Neural progenitor cell (in vitro differentiated cells): ENCODE data around the gene FBXO40. TPM values are rescaled to one million over a fixed set of nuclear protein-coding genes. Genes with fewer than 3 reads are reported as not detected.

ENCODE experiments used
- DNase-seq: peaks from one replicate; pipeline ENCODE4 v3.0.0-alpha.2; 2016; ENCODE audit warnings: low spot score
- H2AFZ ChIP-seq: fragments of 200-600 bp; sonication (generic); replicated peaks from 2 replicates; pipeline ENCODE4 v1.6.1; 2016; ENCODE audit warnings: antibody characterized with exemption
- H3F3A ChIP-seq: fragments of 200-600 bp; sonication (generic); 2 replicates; pipeline ENCODE4 v1.6.1; 2016; ENCODE audit warnings: antibody characterized with exemption, low read depth
- H3K27ac ChIP-seq: fragments of 200-600 bp; sonication (generic); 2 replicates; pipeline ENCODE4 v1.5.1; 2016; ENCODE audit warnings: mild to moderate bottlenecking
- H3K27me3 ChIP-seq: fragments of 200-600 bp; sonication (generic); 2 replicates; pipeline ENCODE4 v1.6.1; 2016; ENCODE audit warnings: mild to moderate bottlenecking, moderate library complexity
- H3K36me3 ChIP-seq: fragments of 200-600 bp; sonication (generic); 2 replicates; pipeline ENCODE4 v1.5.1; 2016
- H3K4me1 ChIP-seq: fragments of 200-600 bp; sonication (generic); 2 replicates; pipeline ENCODE4 v1.6.1; 2016; ENCODE audit warnings: mixed run types
- H3K4me2 ChIP-seq: fragments of 200-600 bp; sonication (generic); 2 replicates; pipeline ENCODE4 v1.6.1; 2016
- H3K4me3 ChIP-seq: fragments of 200-600 bp; sonication (generic); 2 replicates; pipeline ENCODE4 v1.5.1; 2016
- H3K79me2 ChIP-seq: fragments of 200-600 bp; sonication (generic); 2 replicates; pipeline ENCODE4 v1.6.1; 2016; ENCODE audit warnings: low read depth
- H3K9ac ChIP-seq: fragments of 200-600 bp; sonication (generic); 2 replicates; pipeline ENCODE4 v1.6.1; 2016
- H3K9me3 ChIP-seq: fragments of 200-600 bp; sonication (generic); 2 replicates; pipeline ENCODE4 v1.5.1; 2016; ENCODE audit warnings: low read depth
- H4K20me1 ChIP-seq: fragments of 200-600 bp; sonication (generic); 2 replicates; pipeline ENCODE4 v1.6.1; 2016; ENCODE audit warnings: low read depth
- H3K27ac Mint-ChIP-seq: 3 replicates; pipeline ENCODE4 v1.8.0; 2021; ENCODE audit warnings: mixed read lengths
- H3K27me3 Mint-ChIP-seq: 2 replicates; pipeline ENCODE4 v1.8.0; 2022; ENCODE audit warnings: low read depth, mild to moderate bottlenecking, inconsistent platforms, moderate library complexity, mixed read lengths; ENCODE audit not compliant: insufficient read depth
- H3K36me3 Mint-ChIP-seq: 3 replicates; pipeline ENCODE4 v1.8.0; 2021; ENCODE audit warnings: mixed read lengths
- H3K4me1 Mint-ChIP-seq: 3 replicates; pipeline ENCODE4 v1.8.0; 2021; ENCODE audit warnings: mixed read lengths
- H3K4me3 Mint-ChIP-seq: 3 replicates; pipeline ENCODE4 v1.8.0; 2021; ENCODE audit warnings: mild to moderate bottlenecking, moderate library complexity, mixed read lengths
- H3K9me3 Mint-ChIP-seq: 3 replicates; pipeline ENCODE4 v1.8.0; 2020; ENCODE audit warnings: mixed read lengths
- EZH2 ChIP-seq: fragments of 200-600 bp; sonication (generic); IDR thresholded peaks from 2 replicates; pipeline ENCODE4 v1.6.1; 2017; ENCODE audit warnings: antibody characterized with exemption, mild to moderate bottlenecking, moderate library complexity
- EZH2phosphoT487 ChIP-seq: fragments of 200-600 bp; sonication (generic); IDR thresholded peaks from 2 replicates; pipeline ENCODE4 v1.6.1; 2017; ENCODE audit warnings: antibody characterized with exemption
- total RNA-seq: library from RNA; depleted of rRNA; stranded (reverse); fragments of >200 nt; gene quantifications from 2 replicates; pipeline ENCODE4 v1.2.3, GENCODE V29; 2015; ENCODE audit warnings: low replicate concordance
- TF ChIP-seq, protein P1 (sequence below): fragments of 200-600 bp; sonication (generic); IDR thresholded peaks from 2 replicates; pipeline ENCODE4 v1.5.1; 2017; ENCODE audit warnings: antibody characterized with exemption, mild to moderate bottlenecking

FBXO40 gene
- total RNA-seq, 1 donor from 2014 or later: not detected

DNA sequence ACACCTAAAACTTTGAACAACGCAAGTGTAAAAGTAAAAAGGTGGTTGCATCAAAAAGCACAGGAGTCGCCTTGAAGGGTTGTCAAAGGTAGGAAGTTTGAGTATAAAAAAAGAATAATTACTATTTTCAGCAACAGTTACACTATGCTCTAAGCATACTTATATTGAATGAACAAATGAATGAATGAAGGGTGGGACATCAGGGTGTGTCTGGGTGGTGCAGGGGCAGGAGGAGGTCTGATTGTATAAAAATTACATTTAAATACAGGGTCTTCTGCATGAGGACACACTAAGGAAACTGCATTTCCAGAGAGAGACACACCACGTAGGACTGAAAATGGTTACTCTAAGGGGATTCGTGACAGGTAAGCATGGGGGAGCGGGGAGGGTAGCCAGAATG lies 25.5 kb upstream of the FBXO40 start, which contains the start of gene ARGFX:
Gene ARGFX (plus strand): TSS at position 301 of the 400 bp plus-strand sequence. CDS start 2,765 bp downstream, outside the sequence.
- Histone ChIP-seq H3K4me1 (no peaks in the 10 kb centered on the region), H3K79me2 (no peaks in the 10 kb centered on the region), H3K27me3 (no peaks in the 10 kb centered on the region), H3K9ac (no peak within 1 kb of the TSS), H4K20me1 (no peaks in the 10 kb centered on the region), H3K4me3 (no peak within 1 kb of the TSS), H2AFZ (no peak within 1 kb of the TSS), H3K36me3 (no peaks in the 10 kb centered on the region), H3K4me2 (no peak within 1 kb of the TSS), H3F3A (no peaks in the 10 kb centered on the region), H3K27ac (no peak within 1 kb of the TSS), H3K9me3 (no peaks in the 10 kb centered on the region)
- Mint-ChIP-seq H3K9me3 (no peaks in the 10 kb centered on the region), H3K27me3 (peaks cover 3% of the 10 kb centered on the region), H3K4me1 (no peaks in the 10 kb centered on the region), H3K27ac (no peak within 1 kb of the TSS), H3K4me3 (no peak within 1 kb of the TSS), H3K36me3 (no peaks in the 10 kb centered on the region)
- DNase-seq: no peak
- TF ChIP-seq, protein P1, sequence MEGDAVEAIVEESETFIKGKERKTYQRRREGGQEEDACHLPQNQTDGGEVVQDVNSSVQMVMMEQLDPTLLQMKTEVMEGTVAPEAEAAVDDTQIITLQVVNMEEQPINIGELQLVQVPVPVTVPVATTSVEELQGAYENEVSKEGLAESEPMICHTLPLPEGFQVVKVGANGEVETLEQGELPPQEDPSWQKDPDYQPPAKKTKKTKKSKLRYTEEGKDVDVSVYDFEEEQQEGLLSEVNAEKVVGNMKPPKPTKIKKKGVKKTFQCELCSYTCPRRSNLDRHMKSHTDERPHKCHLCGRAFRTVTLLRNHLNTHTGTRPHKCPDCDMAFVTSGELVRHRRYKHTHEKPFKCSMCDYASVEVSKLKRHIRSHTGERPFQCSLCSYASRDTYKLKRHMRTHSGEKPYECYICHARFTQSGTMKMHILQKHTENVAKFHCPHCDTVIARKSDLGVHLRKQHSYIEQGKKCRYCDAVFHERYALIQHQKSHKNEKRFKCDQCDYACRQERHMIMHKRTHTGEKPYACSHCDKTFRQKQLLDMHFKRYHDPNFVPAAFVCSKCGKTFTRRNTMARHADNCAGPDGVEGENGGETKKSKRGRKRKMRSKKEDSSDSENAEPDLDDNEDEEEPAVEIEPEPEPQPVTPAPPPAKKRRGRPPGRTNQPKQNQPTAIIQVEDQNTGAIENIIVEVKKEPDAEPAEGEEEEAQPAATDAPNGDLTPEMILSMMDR: no peak
- no peak for TF ChIP-seq EZH2
- no peak for TF ChIP-seq EZH2phosphoT487

DNA sequence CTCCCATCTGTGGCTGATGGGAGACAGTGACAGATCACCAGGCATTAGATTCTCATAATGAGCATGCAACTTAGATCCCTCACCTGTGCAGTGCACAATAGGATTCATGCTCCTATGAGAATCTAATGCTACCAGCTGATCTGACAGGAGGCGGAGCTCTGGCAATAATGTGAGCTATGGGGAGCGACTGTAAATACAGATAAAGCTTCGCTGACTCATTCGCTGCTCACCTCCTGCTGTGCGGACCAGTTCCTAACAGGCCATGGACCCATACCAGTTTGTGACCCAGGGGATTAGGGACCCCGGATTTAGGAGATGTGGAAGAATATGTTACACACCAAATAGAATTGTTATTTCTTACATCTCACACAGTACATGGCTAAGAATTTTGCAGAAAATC lies 18.7 kb upstream of the FBXO40 start:
- no peak overlapping the region for H3K27ac Mint-ChIP-seq
- H3K9me3 Mint-ChIP-seq: no peaks in the 10 kb centered on the region
- DNase-seq: no peak
- no peak overlapping the region for H3K4me2 ChIP-seq
- H3F3A ChIP-seq: no peaks in the 10 kb centered on the region
- H3K27me3 Mint-ChIP-seq: no peaks in the 10 kb centered on the region
- H3K4me1 Mint-ChIP-seq: no peaks in the 10 kb centered on the region
- no peak overlapping the region for H3K27ac ChIP-seq
- no peaks in the 10 kb centered on the region for H3K79me2 ChIP-seq
- no peaks in the 10 kb centered on the region for H3K36me3 ChIP-seq
- H3K4me1 ChIP-seq: no peaks in the 10 kb centered on the region
- H3K4me3 ChIP-seq: no peak overlapping the region
- H3K27me3 ChIP-seq: no peaks in the 10 kb centered on the region
- H4K20me1 ChIP-seq: no peaks in the 10 kb centered on the region
- no peak overlapping the region for H2AFZ ChIP-seq
- H3K9me3 ChIP-seq: no peaks in the 10 kb centered on the region
- no peak overlapping the region for H3K4me3 Mint-ChIP-seq
- no peak overlapping the region for H3K9ac ChIP-seq
- no peaks in the 10 kb centered on the region for H3K36me3 Mint-ChIP-seq
- TF ChIP-seq EZH2phosphoT487: no peak
- no peak for TF ChIP-seq EZH2
- TF ChIP-seq, protein P1: no peak

DNA sequence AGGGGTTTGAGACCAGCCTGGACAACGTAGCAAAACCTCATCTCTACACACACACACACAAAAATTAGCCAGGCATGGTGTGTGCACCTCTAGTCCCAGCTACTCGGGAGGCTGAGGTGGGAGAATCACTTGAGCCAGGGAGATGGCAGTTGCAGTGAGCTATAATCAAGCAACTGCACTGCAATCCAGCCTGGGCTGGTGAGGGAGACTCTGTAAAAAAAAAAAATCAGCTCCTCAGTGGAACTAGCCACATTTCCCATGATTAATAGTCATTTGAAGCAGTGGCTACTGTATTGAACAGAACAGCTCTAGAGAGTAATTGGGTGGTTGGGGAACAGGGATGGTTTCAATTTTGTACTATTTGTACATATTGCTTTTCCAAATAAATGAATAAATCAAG lies 11.5 kb upstream of the FBXO40 start:
- Histone ChIP-seq H3K9me3 (no peaks in the 10 kb centered on the region), H3K27me3 (no peaks in the 10 kb centered on the region), H3K27ac (no peak overlapping the region), H3K4me2 (no peak overlapping the region), H3K9ac (no peak overlapping the region), H2AFZ (no peak overlapping the region), H3K4me3 (no peak overlapping the region), H3F3A (no peaks in the 10 kb centered on the region), H4K20me1 (no peaks in the 10 kb centered on the region), H3K4me1 (no peaks in the 10 kb centered on the region), H3K79me2 (no peaks in the 10 kb centered on the region), H3K36me3 (no peaks in the 10 kb centered on the region)
- DNase-seq: no peak
- TF ChIP-seq, protein P1: no peak
- TF ChIP-seq EZH2phosphoT487 (no peak), EZH2 (no peak)
- Mint-ChIP-seq H3K27ac (no peak overlapping the region), H3K4me1 (no peaks in the 10 kb centered on the region), H3K27me3 (peaks cover 2% of the 10 kb centered on the region), H3K4me3 (no peak overlapping the region), H3K36me3 (no peaks in the 10 kb centered on the region), H3K9me3 (no peaks in the 10 kb centered on the region)
